Activated T-helper 9 cell treated with anti-CD3 and anti-CD28 coated beads, Interleukin-2, amount 50 U/mL, for 16 hours (primary cell): Measurements from ENCODE around the gene LRP5.
A peak's percentile ranks its signal among the peaks of the same experiment; 100 is the strongest.
"Not testable (repeated sequence)": the region's sequence is repeated elsewhere in the genome, so short reads cannot be mapped to it uniquely, and the experiment has no call there.

Experiments
- DNase-seq: peaks from one replicate; pipeline ENCODE4 v3.0.0-alpha.2; 2020; ENCODE audit warnings: low read depth

LRP5 gene

DNA sequence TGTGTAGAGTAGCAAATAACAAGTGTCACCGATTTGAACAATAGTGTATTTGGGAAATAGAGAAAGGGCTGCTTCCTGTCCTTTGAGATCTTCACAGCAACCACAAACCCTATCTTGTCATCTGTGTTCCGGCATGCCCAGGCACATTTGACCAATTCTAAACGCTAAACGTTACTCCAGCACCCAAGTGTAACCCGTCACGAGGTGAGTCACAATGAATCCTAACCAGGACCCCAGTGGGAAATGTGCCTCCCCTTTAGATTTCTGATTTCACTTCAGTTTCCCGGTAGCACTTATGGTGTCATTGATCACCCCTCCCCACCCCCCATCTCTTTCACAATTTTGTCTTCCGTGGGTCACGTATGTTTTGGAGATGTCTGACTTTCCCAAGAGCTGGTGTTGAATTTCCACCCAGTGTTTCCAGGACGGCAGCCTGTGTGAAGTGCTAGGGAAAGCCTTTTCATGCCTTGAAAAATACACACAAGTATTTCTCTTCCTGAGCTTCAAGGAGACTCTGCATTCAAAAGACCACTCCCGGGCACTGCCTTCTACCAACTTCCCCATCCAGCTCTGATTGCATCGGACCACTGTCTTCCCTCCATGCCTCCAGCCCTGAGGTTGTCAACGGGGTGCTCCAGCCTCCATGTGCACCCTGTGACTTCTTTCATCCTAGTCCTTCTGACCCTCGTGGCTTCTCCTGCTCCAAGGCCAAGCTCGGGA lies 30.1 kb upstream of the LRP5 start:
- DNase-seq = no peak

DNA sequence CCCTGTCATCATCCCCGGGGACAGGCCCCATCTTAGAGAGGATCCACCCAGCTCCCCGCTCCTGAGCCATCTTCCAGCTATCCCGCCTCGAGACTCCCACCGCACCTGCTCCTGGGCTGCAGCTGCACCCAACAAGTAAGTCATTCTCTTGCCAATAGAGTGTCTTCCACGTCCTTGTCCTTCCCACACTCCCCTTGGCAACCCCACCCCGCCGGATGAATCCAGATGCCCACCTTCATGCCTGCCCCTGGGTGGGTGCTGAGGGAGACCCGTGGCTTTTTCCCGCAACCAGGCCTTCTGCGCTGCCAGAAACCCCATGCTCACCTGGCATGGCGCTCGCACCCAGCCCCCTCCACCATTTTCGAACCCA lies 29.5 kb upstream of the LRP5 start:
- DNase-seq = no peak

DNA sequence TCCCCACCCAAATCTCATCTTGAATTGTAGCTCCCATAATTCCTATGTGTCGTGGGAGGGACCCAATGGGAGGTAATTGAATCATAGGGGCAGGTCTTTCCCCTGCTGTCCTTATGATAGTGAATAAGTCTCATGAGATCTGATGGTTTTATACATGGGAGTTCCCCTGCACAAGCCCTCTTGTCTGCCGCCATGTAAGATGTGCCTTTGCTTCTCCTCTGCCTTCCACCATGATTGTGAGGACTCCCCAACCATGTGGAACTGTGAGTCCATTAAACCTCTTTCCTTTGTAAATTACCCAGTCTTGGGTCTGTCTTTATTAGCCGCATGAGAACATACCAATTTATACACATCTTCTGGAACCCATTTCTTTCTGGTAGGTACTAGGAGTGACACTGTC lies 27.8 kb upstream of the LRP5 start:
- not testable (repeated sequence) for DNase-seq

DNA sequence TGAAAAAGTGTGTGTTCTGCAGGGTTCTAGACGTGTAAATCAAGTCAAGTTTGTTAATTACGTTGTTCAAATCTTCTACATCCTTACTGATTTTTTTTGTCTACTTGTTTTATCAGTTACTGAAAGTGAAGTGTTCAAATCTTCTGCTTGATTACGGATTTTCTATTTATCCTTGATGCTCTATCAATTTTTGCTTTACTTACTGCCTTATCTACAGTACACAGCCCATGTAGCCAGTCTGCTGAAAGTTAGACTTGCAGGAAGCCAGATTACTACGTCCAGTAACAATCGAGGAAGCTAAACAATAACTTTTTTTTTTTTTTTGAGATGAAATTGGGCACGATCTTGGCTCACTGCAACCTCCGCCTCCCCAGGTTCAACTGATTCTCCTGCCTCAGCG lies 25.0 kb upstream of the LRP5 start:
- no peak for DNase-seq

DNA sequence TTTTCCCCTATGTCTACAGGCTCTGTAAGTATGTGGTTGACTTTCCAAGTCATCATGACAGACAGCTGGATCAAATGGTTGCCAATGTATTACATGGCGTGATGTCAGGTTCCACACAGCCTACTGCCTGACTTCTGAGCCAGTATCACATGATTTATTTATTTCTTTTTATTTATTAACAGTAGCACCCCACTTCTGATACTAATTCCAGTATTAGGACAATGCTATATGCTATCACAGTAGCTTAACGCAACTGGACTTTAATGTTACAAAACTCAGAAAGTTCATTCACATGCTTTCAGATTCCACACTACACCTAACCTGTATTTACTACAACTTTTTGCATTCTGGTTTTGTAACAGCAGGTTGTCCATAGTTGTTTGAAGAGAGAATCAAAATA lies 22.9 kb upstream of the LRP5 start:
- DNase-seq = no peak

DNA sequence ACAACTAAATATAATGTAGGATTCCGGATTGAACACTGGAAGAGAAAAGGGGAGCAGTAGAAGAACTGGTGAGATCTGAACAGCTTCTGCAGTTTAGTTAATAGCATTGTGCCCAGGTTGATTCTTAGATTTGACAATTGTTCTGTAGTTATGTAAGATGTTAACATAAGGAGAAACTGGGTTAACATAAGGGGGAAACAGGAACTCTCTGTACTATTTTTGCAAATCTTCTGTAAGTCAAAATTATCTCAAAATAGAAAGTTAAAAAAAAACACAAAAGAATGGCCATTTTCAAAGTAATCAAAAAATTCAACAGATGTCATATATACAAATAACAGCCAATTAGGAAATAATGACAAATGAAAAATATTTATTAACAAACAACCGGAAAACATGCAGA lies 18.7 kb upstream of the LRP5 start:
- DNase-seq = no peak

DNA sequence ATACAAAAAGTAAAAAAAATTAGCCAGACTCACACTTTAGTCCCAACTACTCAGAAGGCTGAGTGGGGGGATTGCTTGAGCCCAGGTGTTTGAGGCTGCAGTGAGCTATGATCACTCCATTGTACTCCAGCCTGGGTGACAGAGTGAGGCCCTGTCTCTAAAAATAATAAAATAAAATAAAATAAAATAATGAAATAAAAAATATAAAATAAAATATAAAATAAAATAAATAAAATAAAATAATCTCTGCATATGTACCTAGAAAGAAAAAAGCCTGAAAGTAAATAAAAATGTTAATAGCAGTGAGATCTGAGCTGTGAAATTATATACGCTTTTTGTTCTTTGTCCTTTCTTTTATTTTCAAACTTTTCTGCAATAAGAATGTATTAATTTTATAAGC lies 17.1 kb upstream of the LRP5 start:
- no peak for DNase-seq

DNA sequence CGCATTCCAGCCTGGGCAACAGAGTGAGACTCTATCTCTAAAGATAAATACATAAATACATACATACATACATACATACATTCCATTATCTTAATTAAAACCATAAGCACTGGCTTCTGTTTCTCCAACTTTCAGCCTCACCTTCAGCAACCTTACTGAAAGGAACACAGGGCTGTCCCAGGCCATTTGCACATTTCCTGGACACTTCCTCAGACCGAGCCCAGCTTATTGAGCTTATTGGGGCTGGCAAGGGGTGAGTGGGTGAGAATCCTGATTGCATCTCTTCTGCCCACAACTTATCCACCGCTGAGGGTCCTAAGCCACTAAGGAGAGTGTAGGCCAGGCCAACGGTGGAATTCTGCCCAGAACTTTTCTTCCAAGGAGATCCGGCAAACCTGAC lies 16.5 kb upstream of the LRP5 start:
- DNase-seq = no peak

DNA sequence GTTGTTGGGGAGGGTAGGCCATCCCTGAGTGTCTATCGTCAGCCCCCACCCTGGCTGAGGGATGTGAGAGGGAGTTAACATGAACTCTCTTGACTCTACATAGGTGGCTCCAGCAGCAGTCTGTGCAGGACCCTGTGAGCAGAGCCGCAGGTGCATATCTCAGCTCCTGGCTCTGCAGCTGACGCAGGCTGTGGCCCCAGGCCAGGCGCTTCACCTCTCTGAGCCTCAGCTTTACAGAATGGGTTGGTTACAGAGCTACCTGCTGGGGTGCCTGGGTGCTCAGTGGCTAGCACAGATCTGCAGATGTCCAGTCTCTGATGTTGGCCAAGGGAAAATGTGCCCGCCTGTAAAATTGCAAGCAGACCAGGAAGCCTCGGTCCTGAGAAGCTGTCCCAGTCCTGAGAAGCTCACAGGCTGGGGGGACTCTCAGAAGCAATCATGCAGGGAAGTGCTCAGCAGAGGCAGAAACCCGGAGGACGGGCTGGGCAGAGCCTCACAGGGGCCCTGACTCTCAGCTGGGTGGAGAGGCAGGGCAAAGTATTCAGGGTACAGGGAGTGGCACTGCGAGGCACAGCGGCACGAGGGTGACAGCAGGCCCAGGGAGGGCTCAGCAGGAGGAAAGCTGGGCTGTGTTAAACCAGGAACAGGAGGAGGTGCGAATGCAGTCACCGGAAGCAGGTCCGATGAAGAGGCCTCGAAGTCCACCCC lies 15.9 kb upstream of the LRP5 start:
- no peak for DNase-seq

DNA sequence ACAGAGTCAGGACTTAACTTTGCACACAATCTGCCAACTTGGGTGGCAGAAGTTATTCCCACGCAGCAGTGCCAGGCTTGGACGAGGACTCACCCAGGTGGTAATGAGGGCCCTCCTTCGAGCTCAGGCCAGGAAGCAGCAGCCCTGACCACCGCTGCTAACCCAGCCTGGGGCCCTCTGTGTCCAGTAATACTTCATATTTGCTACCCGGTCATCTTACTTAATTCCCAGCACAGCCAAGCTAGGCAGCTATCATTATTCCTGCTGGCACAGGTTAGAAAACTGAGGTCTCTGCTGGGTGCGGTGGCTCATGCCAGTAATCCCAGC lies 15.4 kb upstream of the LRP5 start:
- no peak for DNase-seq

DNA sequence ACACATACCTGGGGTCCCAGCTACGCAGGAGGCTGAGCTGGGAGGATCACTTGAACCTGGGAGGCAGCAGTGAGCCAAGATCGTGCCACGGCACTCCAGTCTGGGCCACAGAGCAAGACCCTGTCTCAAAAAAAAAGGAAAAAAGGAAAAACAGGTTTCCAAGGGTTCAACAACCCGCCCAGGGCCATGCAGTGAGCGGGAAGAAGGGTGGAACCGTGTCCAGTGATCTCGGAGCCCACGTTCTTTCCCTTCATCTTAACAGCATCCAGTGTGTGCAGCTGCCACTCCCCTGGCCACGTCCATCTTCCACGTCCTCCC lies 14.9 kb upstream of the LRP5 start:
- DNase-seq = no peak

DNA sequence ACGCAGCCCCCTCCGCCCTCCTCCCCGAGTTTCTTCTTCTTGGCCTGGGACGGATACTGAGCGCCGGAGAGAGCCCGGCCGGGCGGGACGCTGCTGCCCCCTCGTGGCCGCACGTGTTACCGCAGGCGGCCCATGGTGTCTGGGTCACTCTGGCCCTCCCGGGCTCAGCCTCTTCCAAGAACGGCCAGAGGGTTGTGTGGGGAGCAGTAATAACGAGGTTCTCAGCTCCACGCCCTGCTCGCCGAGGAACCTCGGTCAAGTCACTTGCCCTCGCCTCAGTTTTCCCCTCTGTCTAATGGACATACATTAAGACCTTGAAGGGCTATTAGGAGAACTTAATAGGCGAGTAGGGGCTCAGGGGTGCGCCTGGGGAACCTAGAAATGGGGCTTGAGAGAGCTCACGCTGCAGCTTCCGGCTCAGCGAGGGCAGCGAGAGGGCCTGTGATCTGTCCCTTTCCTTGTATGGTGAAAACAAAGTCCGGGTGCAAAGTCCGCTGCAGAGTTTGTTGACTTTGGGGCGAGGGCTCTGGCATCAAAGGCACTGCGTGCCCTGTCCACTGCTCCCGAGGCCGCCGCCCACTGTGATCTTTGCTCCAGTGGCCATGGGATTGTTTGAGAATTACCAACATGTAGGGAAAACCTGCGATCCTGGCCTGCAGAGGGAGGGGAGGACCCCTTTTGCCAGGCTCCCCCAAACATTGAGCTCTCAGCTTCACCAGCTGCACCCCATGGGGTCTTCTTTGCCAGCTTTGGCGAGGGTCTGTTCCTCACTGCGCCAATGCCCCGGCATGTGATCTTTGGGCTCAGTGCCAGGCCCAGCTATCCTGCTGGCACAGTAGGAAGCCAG lies 14.4 kb upstream of the LRP5 start:
- peak; percentile 61 for DNase-seq

DNA sequence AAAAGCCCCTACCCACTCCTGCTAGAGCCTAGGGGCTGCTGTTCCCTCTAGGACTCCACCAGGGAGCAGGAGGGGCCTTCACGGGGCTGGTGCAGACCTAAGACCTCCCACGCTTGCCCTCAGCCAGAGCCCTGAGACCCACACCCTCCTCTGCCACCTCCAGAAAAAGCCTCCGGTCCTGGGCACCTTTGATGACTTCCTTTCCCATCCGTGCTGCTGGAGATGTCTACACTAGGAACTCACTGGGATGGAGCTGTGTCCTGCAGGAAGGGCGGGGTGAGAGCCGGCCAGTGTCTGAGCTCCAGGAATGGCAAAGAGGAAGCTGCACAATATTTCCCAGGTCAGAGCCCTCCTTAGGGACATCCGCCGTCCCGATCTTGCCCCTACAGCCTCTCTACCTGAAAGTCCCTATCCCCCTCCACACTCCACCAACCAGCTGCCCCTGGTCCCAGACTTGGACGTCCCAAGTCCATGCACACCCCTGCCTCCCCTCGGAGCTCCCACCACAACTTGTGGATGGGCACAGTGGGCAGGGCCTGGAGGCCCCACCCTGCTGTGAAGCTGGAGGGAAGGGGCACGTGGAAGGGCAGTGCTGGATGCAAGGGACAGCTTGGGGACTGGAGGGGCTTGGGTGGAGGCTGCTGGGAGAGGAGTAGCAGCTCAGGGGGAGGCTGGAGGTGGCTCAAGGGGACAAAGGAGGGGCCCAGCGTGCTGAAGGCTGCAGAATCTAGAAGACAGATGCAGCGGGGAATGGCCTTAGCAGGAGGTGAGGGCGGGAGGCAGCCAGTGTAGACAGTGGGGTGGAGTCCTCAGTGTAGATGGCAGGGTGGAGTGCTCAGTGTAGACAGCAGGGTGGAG lies 13.5 kb upstream of the LRP5 start:
- DNase-seq = no peak

DNA sequence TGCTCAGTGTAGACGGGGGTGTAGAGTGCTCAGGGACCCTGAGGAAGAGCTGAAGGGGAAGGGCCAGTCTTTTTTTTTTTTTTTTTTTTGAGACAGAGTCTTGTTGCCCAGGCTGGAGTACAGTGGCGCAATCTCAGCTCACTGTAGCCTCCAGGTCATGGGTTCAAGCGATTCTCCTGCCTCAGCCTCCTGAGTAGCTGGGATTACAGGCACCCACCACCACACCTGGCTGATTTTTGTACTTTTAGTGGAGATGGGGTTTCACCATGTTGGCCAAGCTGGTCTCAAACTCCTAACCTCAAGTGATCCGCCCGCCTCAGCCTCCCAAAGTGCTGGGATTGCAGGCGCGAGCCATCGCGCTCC lies 12.9 kb upstream of the LRP5 start:
- not testable (repeated sequence) for DNase-seq

DNA sequence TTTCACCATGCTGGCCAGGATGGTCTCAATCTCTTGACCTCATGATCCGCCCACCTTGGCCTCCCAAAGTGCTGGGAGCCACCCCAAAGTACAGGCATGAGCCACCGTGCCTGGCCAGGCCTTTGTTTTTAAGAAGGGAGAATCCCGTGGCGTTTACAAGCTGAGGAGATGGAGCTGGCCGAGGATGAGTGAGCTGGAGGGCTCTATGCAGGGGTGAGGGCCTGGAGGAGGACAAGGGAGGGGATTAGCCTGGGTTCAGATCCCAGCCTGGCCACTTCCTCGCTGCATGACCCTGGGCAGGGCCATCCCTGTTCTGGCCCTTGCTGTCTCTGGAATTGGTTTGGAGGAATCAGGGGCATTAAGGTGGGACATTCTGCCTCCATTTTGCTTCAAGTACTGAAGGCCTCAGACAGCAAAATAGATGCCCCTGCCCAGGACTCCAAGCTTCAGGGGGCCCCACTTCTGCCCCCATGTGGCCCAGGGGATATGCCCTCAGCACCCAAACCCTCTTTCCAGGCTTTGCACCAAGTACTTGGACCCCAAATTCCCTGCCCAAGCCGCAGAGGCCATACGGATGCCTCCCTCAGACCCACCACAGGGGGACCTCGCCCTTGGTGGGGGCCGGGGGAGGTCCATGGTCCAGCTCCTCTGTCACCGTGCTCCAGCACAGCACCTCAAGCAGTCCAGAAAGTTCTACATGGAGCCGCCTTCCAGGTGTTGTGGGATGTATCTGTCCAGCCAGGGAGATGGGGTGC lies 12.1 kb upstream of the LRP5 start:
- DNase-seq = no peak

DNA sequence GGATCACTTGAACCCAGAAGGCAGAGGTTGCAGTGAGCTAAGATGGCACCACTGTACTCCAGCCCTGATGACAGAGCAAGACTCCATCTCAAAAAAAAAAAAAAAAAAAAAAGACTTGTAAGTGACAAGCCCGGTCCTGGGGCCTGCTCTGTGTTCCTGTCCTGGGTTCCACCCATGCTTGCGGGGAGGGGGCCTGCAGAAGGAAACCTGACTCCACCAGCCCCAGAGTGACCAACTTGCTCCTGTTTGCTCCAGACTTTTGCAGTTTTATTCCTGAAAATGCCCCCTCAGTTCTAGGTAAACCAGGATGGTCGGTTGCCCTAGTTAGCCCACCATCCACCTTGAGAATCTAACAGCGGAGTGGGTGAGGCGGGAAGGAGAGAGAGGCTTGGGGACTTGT lies 10.1 kb upstream of the LRP5 start:
- DNase-seq = no peak

DNA sequence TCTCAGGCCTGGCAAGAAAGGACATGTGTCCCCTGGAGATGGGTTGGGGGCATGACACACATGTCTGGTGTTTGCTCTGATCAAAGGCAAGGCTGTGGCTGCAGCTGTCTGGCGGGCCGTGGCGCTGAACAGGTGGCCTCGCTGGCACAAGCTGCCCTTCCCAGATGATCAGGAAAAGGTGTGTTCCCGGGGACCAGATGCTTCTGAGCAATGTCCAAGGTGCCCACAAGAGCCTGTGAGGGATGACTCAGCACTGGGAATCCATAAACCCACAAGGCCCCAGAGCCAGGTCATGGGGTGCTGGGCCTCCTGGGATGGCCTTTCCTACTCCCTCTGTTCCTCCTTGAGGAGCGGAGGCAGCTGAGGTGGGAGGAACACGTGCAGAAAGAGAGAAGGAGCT lies 9.7 kb upstream of the LRP5 start:
- no peak for DNase-seq

DNA sequence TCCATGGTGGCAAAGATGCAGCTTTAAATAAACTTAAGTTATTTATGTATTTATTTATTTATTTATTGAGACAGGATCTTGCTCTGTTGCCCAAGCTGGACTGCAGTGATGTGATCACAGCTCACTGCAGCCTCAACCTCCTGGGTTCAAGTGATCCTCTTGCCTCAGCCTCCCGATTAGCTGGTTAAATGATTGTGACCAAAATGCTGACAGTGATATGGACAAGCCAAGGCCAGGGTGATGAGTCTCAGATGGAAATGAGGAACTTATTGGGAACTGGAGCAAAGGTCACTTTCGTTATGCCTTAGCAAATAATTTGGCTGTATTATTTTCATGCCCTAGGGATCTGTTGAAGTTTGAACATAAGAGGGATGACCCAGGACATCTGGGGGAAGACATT lies 9.3 kb upstream of the LRP5 start:
- DNase-seq = no peak

DNA sequence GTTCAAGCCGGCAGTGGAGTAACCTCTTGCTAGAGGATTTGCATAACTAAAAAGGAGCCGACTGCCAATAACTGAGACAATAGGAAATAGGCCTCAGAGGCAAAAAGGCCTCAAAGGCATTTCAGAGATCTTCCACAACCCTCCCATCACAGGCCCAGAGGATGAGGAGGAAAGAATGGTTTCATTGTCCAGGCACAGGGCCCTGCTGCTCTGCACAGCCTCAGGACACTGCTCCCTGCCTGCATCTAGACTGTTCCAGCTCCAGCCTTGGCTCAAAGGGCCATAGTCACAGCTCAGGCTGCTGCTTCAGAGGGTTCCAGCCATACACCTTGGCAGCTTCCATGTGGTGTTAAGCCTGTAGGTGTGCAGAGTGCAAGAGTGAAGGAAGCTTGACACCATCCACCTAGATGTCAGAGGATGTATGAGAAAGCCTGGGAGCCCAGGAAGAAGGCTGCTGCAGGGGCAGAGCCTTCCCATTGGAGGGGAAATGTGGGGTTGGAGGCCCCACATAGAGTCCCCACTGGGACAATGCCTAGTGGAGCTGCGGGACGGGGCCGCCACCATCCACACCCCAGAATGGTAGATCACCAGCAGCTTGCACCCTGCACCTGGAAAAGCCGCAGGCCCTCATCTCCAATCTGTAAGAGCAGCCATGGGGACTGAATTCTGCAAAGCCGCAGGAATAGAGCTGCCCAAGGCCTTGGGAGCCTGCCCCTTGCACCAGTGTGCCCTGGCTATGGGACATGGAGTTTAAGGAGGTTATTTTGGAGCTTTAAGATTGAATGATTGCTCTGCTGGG lies 8.2 kb upstream of the LRP5 start:
- no peak for DNase-seq

DNA sequence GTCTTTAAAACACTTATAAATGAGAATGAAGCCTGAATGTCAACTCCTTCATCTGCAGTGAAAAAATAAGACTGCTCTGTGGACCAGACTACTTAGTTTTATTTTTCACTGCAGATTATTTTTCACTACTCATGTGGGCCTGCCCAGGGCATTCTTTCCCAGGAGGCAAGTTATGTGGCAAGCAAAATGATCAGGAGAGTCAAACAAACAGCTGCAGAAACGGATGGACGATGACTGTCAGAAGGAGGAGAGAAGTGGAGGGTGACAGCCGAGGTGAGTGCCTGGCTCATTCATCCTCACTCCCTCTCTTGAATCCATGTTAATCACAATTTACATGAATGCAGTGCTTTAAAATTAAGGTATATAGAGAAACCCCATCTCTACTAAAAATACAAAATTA lies 5.8 kb upstream of the LRP5 start:
- no peak for DNase-seq

DNA sequence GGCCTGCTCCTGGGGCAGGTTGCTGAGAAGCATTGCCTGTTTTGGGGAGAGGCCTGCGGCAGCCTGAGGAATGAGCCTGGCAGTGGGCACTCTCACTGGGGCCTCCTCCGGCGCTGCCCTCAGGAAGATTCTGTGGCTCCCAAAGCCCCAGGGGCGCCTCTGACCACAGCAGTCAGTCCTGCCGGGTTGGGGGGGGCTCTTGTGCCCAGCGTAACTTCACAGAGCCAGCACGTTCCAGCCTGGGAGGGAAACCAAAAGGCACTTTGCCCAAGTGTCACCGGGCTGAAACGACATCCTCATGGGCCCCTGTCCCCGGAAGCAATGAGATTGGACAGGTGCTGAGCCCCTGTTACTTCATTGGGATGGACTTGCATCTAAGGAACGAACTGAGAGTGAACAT lies 4.3 kb upstream of the LRP5 start:
- no peak for DNase-seq
